HCT116 (cell line): ENCODE measurements around the gene HIP1R. TPM values are rescaled to one million over a fixed set of nuclear protein-coding genes. Genes with fewer than 3 reads are reported as not detected.

Experiments
- ATAC-seq: fragments of 200-7000 bp; cut with Tn5 transposase; 2 replicates; pipeline ENCODE4 v1.9.1; 2020; ENCODE audit warnings: mild to moderate bottlenecking, moderate library complexity
- BruUV-seq: library from RNA; stranded (reverse); fragments of 400-500 nt; replicated peaks from 2 replicates; lab custom pipeline; 2021; lab: Mats Ljungman, UMichigan
- CTCF ChIA-PET: fragments of 300-600 bp; sonication (Branson Sonifier 250); formaldehyde crosslinking; loops from one replicate; lab custom pipeline; 2021; ENCODE audit warnings: antibody characterized with exemption; lab: Charles Lee
- POLR2A ChIA-PET: fragments of 300-600, 350-600 bp; sonication (Branson Sonifier 250); formaldehyde crosslinking; loops from one replicate; lab custom pipeline; 2021; ENCODE audit warnings: antibody characterized with exemption; lab: Charles Lee
- RAD21 ChIA-PET, 2 experiments: fragments of 300-600 bp; sonication (Branson Sonifier 250); formaldehyde crosslinking; loops; one replicate each; lab custom pipeline; 2023; ENCODE audit warnings: low total read pairs in 2 of 2; ENCODE audit not compliant: uncharacterized antibody in 2 of 2, unreplicated experiment in 2 of 2, low non-redundant PET in 1 of 2; lab: Charles Lee
- DNase-seq: peaks from one replicate; pipeline ENCODE4 v3.0.0-alpha.2; 2010; ENCODE audit warnings: low read depth, low spot score
- H2AFZ ChIP-seq: fragments of 200-600 bp; shearing (Covaris generic), sonication (generic); 2 replicates; pipeline ENCODE4 v1.6.1; 2017; ENCODE audit warnings: low read depth, mixed run types, mixed read lengths, antibody characterized with exemption, low read length; ENCODE audit not compliant: poor library complexity, severe bottlenecking
- H3K27ac ChIP-seq: 2 replicates; pipeline ENCODE4 v1.5.1; 2012; ENCODE audit warnings: low read depth, low read length
- H3K27me3 ChIP-seq: fragments of 200-600 bp; sonication (generic); 2 replicates; pipeline ENCODE4 v1.6.1; 2016; ENCODE audit warnings: mixed run types, low read length, mixed read lengths; ENCODE audit not compliant: insufficient read depth
- H3K36me3 ChIP-seq, 2 experiments: fragments of 200-500 bp in 1 of 2; fragments of 200-600 bp in 1 of 2; sonication (Bioruptor generic) in 1 of 2; sonication (generic) in 1 of 2; 2 replicates each; pipeline versions ENCODE4 v1.5.1 to v1.6.1; 2014 to 2016; ENCODE audit warnings: low read length in 2 of 2, inconsistent platforms in 1 of 2, mixed read lengths in 1 of 2, mixed run types in 1 of 2; ENCODE audit not compliant: insufficient read depth in 2 of 2, control insufficient read depth in 1 of 2
- H3K4me1 ChIP-seq, 2 experiments: fragments of 200-600 bp in 1 of 2; sonication (generic) in 1 of 2; 2 replicates each; pipeline versions ENCODE4 v1.5.1 to v1.6.1; 2012 to 2017; ENCODE audit warnings: low read length in 2 of 2, inconsistent platforms in 1 of 2, mild to moderate bottlenecking in 1 of 2, mixed read lengths in 1 of 2, mixed run types in 1 of 2, moderate library complexity in 1 of 2; ENCODE audit not compliant: insufficient read depth in 2 of 2, control insufficient read depth in 1 of 2
- H3K4me2 ChIP-seq: fragments of 200-600 bp; sonication (generic); 2 replicates; pipeline ENCODE4 v1.6.1; 2017; ENCODE audit warnings: mixed run types, low read length, mixed read lengths
- H3K4me3 ChIP-seq, 2 experiments: fragments of 200-600 bp in 1 of 2; sonication (generic) in 1 of 2; replicated peaks in 1 of 2; 2 replicates each; pipeline ENCODE4 v1.5.1; 2011 to 2016; ENCODE audit warnings: low read length in 2 of 2, control low read depth in 1 of 2, low read depth in 1 of 2, mild to moderate bottlenecking in 1 of 2, mixed read lengths in 1 of 2, mixed run types in 1 of 2
- H3K79me2 ChIP-seq: fragments of 200-600 bp; sonication (generic); 2 replicates; pipeline ENCODE4 v1.6.1; 2017; ENCODE audit warnings: mild to moderate bottlenecking, mixed run types, low read length, moderate library complexity, mixed read lengths; ENCODE audit not compliant: insufficient read depth
- H3K9ac ChIP-seq: fragments of 200-600 bp; sonication (generic); 2 replicates; pipeline ENCODE4 v1.6.1; 2016; ENCODE audit warnings: low read length, mixed read lengths
- H3K9me2 ChIP-seq: fragments of 200-600 bp; sonication (generic), shearing (Covaris generic); 2 replicates; pipeline ENCODE4 v1.6.1; 2017; ENCODE audit warnings: mixed run types, mild to moderate bottlenecking, moderate library complexity; ENCODE audit not compliant: insufficient read depth
- H3K9me3 ChIP-seq, 2 experiments: fragments of 200-500 bp in 1 of 2; fragments of 200-600 bp in 1 of 2; sonication (Bioruptor generic) in 1 of 2; sonication (generic) in 1 of 2; 2 replicates each; pipeline ENCODE4 v1.6.1; 2014 to 2017; ENCODE audit warnings: low read length in 2 of 2, mixed read lengths in 2 of 2, inconsistent platforms in 1 of 2, low read depth in 1 of 2, mild to moderate bottlenecking in 1 of 2, mixed run types in 1 of 2, moderate library complexity in 1 of 2; ENCODE audit not compliant: control insufficient read depth in 1 of 2, insufficient read depth in 1 of 2
- H4K20me1 ChIP-seq: fragments of 200-600 bp; sonication (generic), shearing (Covaris generic); 2 replicates; pipeline ENCODE4 v1.6.1; 2017; ENCODE audit warnings: mixed run types, mild to moderate bottlenecking, moderate library complexity; ENCODE audit not compliant: insufficient read depth
- CBX3 ChIP-seq: IDR thresholded peaks from 2 replicates; pipeline ENCODE4 v1.6.1; 2012; ENCODE audit warnings: low read depth
- JUND ChIP-seq: IDR thresholded peaks from 2 replicates; pipeline ENCODE4 v1.6.1; 2012
- RAD21 ChIP-seq: IDR thresholded peaks from 2 replicates; pipeline ENCODE4 v1.6.1; 2012; ENCODE audit warnings: low read depth, mild to moderate bottlenecking
- SP1 ChIP-seq: IDR thresholded peaks from 2 replicates; pipeline ENCODE4 v1.6.1; 2012; ENCODE audit warnings: low read depth
- TCF7L2 ChIP-seq: IDR thresholded peaks from 2 replicates; pipeline ENCODE4 v1.7.0; 2011; ENCODE audit warnings: borderline replicate concordance, inconsistent platforms; ENCODE audit not compliant: insufficient read depth, insufficient read length; ENCODE audit errors: extremely low read depth
- intact Hi-C: fragments of 100-400 bp; cut with micrococcal nuclease; formaldehyde crosslinking; loops from 2 replicates; pipeline ENCODE4 v1.10.0; 2022
- total RNA-seq: library from RNA; stranded (reverse); gene quantifications from one replicate; pipeline ENCODE4 v1.2.1, GENCODE V29; 2021; ENCODE audit not compliant: unreplicated experiment
- TF ChIP-seq, protein P1 (sequence below): IDR thresholded peaks from 2 replicates; pipeline ENCODE4 v1.6.1; 2012
- TF ChIP-seq, protein P2 (sequence below): IDR thresholded peaks from 2 replicates; pipeline ENCODE4 v1.6.1; 2011; ENCODE audit warnings: mild to moderate bottlenecking, low read length, moderate library complexity; ENCODE audit not compliant: insufficient replicate concordance; ENCODE audit errors: extremely low read depth
- TF ChIP-seq, protein P3 (sequence below), 3 experiments: fragments of 200-600 bp in 1 of 3; sonication (generic) in 1 of 3; IDR thresholded peaks in 2 of 3; conservative IDR thresholded peaks in 1 of 3; 2 replicates each; pipeline ENCODE4 v1.5.1; 2012 to 2017; ENCODE audit warnings: low read depth in 2 of 3, low read length in 2 of 3, antibody characterized with exemption in 1 of 3, borderline replicate concordance in 1 of 3, control low read depth in 1 of 3, mild to moderate bottlenecking in 1 of 3, mixed read lengths in 1 of 3, mixed run types in 1 of 3, moderate library complexity in 1 of 3; ENCODE audit not compliant: insufficient read depth in 1 of 3

HIP1R gene
- total RNA-seq, 1 experiment from 2014 or later, result 57.8 TPM

DNA sequence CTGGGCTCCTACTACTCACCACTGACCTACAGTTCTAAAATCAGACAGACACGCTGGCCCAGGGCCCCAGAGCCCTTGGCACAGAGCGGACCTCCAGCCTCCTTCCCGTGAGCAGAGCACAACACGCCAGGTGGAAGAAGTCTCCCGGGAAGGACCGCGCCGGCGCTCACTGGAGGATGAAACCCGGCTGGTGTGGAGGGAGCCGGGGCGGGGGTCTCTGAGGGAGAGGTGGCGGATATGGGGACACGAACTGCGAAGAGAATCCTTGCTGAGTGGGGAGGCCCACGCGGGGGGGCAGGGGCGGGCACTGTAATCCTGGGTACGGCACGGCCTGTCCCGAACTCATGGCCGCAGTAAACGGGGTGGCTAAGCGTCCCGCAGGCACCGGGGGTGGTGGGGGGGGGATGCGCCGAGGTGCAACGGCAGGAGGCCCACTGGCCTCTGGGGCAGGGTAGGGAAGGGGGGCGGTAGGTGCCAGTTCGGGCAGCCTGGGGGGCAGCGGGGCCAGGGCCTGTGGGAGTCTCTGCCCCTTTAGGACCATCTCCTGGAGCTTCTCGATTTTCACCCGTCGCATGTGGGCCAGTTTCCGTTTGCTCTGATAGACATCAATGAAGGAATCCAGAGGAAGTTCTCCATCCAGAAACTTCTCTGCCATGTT is 31.8 kb downstream of the HIP1R start:
- TF ChIP-seq, protein P1, sequence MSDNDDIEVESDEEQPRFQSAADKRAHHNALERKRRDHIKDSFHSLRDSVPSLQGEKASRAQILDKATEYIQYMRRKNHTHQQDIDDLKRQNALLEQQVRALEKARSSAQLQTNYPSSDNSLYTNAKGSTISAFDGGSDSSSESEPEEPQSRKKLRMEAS, result no peak
- TF ChIP-seq CBX3 (no peak), RAD21 (no peak), SP1 (no peak), TCF7L2 (no peak)
- Histone ChIP-seq H3K9me2 (no peaks in the 10 kb centered on the region), H3K9ac (no peak overlapping the region), H3K4me2 (no peak overlapping the region), H3K36me3 (peaks cover 16 to 30% of the 10 kb centered on the region in 2 experiments; a peak in 3 of 4 replicates), H2AFZ (no peak overlapping the region), H3K9me3 (no peaks in the 10 kb centered on the region), H3K4me1 (no peaks in the 10 kb centered on the region), H3K79me2 (peaks cover 29% of the 10 kb centered on the region), H3K4me3 (no peak overlapping the region), H4K20me1 (no peaks in the 10 kb centered on the region; the same call in 1 of the 2 replicates), H3K27ac (no peak overlapping the region), H3K27me3 (no peaks in the 10 kb centered on the region)
- intact Hi-C loops, result no loop called here
- DNase-seq (no peak), ATAC-seq (no peak)
- POLR2A ChIA-PET, result no interaction called here
- CTCF ChIA-PET, result interaction anchor here (1.0 kb wide), 1 partner anchor 13 kb away, joined by 3 read pairs; no protein-coding TSS in a partner anchor
- RAD21 ChIA-PET, result no interaction called here
- no TSS peak for BruUV-seq

DNA sequence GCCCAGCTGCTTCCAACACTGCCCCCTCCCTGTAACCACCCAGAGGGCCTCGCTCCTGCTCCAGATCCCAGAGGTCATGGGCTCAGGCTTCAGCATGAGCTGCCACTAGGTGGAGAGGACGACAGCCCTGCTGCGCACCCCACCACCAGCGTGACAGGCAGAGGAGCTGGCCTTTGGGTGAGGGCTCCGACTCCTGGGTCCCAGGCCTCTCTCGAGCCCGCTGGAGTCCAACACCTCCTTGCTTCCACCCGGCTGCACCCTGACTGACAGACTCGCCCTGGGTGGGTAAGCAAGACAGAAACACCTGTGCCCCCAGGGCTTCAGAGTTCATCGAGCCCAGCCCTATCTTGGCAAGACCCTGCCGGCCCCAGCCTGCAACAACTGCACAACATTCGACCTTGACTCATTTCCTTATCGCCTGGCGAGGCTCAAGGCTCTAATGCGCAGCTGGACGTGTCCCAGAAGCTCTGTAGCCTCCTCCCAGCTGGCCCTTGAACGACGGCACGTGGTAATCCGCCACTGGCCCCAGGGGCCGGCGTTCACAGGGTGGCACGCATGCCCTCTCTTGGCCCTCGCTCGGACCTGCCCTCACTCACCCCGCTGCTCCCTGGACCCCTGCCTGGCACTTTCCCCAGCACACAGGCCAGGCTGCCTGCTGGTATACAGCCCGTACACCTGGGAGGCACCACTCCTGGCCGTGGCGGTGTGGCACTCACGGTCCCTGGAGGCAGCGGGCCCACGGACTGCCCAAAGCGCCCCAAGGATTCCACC is 32.6 kb downstream of the HIP1R start:
- no peak overlapping the region for H3K4me2 ChIP-seq
- DNase-seq, result no peak
- ChIA-PET POLR2A (no interaction called here), CTCF (interaction anchor here (1.0 kb wide), 1 partner anchor 12 kb away, joined by 3 read pairs; no protein-coding TSS in a partner anchor), RAD21 (no interaction called here)
- no peak overlapping the region for H3K4me3 ChIP-seq
- H3K9ac ChIP-seq, result no peak overlapping the region
- no peaks in the 10 kb centered on the region for H3K4me1 ChIP-seq
- no peaks in the 10 kb centered on the region for H3K9me3 ChIP-seq
- no TSS peak for BruUV-seq
- H3K36me3 ChIP-seq, result peaks cover 16 to 30% of the 10 kb centered on the region in 2 experiments; a peak in 3 of 4 replicates
- intact Hi-C loops, result no loop called here
- H3K27me3 ChIP-seq, result no peaks in the 10 kb centered on the region
- no peak for TF ChIP-seq JUND
- TF ChIP-seq, protein P2, sequence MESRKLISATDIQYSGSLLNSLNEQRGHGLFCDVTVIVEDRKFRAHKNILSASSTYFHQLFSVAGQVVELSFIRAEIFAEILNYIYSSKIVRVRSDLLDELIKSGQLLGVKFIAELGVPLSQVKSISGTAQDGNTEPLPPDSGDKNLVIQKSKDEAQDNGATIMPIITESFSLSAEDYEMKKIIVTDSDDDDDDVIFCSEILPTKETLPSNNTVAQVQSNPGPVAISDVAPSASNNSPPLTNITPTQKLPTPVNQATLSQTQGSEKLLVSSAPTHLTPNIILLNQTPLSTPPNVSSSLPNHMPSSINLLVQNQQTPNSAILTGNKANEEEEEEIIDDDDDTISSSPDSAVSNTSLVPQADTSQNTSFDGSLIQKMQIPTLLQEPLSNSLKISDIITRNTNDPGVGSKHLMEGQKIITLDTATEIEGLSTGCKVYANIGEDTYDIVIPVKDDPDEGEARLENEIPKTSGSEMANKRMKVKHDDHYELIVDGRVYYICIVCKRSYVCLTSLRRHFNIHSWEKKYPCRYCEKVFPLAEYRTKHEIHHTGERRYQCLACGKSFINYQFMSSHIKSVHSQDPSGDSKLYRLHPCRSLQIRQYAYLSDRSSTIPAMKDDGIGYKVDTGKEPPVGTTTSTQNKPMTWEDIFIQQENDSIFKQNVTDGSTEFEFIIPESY, result no peak
- TF ChIP-seq RAD21, result peak; percentile 58
- TF ChIP-seq, protein P3, sequence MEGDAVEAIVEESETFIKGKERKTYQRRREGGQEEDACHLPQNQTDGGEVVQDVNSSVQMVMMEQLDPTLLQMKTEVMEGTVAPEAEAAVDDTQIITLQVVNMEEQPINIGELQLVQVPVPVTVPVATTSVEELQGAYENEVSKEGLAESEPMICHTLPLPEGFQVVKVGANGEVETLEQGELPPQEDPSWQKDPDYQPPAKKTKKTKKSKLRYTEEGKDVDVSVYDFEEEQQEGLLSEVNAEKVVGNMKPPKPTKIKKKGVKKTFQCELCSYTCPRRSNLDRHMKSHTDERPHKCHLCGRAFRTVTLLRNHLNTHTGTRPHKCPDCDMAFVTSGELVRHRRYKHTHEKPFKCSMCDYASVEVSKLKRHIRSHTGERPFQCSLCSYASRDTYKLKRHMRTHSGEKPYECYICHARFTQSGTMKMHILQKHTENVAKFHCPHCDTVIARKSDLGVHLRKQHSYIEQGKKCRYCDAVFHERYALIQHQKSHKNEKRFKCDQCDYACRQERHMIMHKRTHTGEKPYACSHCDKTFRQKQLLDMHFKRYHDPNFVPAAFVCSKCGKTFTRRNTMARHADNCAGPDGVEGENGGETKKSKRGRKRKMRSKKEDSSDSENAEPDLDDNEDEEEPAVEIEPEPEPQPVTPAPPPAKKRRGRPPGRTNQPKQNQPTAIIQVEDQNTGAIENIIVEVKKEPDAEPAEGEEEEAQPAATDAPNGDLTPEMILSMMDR (IDR thresholded peaks at IDR 0.05 in 2 of 3, conservative IDR thresholded peaks at IDR 0.05 in 1 of 3; ENCODE audit: borderline replicate concordance in 1 of 3, insufficient read depth in 1 of 3, low read depth in 2 of 3, low read length in 2 of 3), result peak; percentile 46 to 53 (median 47); a peak in 4 of 6 replicates
- peak; percentile 71 for ATAC-seq
- H3K9me2 ChIP-seq, result no peaks in the 10 kb centered on the region
- H3K27ac ChIP-seq, result peak overlapping the region; percentile 11; the same call in 1 of the 2 replicates
- H2AFZ ChIP-seq, result no peak overlapping the region
- peaks cover 37% of the 10 kb centered on the region for H3K79me2 ChIP-seq
- H4K20me1 ChIP-seq, result no peaks in the 10 kb centered on the region; the same call in 1 of the 2 replicates
